GM19468 (cell line): Measurements from ENCODE around the gene FOXN3.
A peak's percentile ranks its signal among the peaks of the same experiment; 100 is the strongest.
"Not testable (repeated sequence)": the region's sequence is repeated elsewhere in the genome, so short reads cannot be mapped to it uniquely, and the experiment has no call there.

Experiments used
- ATAC-seq: cut with Tn5 transposase; IDR thresholded peaks from one replicate; pipeline ENCODE4 v1.9.1; 2021; ENCODE audit warnings: mild to moderate bottlenecking, moderate library complexity, moderate number of reproducible peaks; ENCODE audit not compliant: unreplicated experiment; ENCODE audit errors: extremely low read depth

Gene FOXN3

DNA sequence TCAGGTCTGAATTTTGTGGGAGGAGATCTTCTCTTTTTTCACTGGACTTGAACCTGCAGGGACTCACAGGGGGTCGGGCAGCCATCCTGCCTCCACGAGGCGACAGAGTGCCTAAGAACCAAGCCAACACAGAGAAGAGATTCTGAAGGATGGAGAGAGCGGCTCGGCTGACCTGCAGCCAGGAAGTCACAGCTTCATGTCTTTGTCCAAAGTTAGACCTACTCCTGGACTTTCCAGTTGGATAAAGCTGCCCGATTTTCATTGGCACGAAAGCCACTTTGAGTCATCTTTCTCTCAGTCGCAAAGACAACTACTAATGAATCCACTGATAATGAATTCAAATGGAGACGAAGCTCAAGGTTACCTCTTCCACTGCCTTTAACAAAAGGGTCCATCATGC is 106.8 kb downstream of the FOXN3 start:
- no peak for ATAC-seq

DNA sequence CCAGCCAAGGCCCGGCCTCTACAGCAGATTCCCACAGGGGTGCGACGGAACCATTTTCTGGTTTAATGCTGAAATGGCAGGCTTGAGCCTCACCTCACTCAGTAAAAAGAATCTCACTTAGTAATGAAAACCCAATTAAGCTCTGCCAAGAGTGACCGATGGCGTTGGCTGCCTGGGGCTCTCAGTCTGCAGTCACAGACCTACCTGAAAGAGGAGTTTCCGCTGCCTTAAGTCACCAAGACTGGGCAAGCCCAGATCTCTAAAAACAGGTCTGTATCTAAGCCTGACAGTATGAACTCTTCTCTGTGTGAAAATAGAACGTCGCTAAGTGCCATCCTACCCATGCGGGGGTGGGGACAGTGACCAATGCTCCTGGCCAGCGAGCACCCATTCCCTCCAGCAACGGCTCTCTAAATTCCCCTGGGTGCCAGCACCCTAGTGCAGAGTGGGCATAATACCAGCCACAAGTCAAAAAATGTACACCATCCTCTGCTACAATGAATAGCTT is 107.3 kb downstream of the FOXN3 start:
- no peak for ATAC-seq

- ATAC-seq = no peak
Observed at GRCh38 chr14:89308232-89308959, 108.6 kb downstream of the FOXN3 start.

DNA sequence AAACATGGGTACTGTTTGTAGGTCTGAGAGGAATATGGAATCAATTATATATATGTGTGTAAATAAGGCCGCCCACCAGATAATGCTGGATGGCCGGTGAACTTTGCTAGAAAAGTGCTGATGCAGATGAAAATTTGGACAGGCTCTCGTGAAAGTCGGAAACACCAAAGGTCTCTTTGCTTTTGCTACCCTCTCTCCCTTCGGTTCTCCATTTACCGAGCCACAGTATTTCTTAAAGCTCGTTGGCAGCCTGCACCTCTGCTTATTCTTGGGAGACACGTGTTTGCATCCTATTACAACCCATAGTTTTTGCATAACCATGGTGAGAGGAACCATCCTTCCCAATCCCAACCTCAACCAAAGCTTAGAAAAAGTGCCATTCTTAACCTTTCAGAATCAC is 109.6 kb downstream of the FOXN3 start:
- ATAC-seq = no peak

GRCh38 chr14:89304972-89305703 is 111.9 kb downstream of the FOXN3 start:
- no peak for ATAC-seq

GRCh38 chr14:89304561-89304960 is 112.5 kb downstream of the FOXN3 start:
- no peak for ATAC-seq

- peak; percentile 58 for ATAC-seq
Observed at GRCh38 chr14:89303456-89304435, 113.3 kb downstream of the FOXN3 start.

GRCh38 chr14:89302396-89302950 is 114.6 kb downstream of the FOXN3 start:
- ATAC-seq = no peak

GRCh38 chr14:89299587-89299986 is 117.4 kb downstream of the FOXN3 start:
- no peak for ATAC-seq

DNA sequence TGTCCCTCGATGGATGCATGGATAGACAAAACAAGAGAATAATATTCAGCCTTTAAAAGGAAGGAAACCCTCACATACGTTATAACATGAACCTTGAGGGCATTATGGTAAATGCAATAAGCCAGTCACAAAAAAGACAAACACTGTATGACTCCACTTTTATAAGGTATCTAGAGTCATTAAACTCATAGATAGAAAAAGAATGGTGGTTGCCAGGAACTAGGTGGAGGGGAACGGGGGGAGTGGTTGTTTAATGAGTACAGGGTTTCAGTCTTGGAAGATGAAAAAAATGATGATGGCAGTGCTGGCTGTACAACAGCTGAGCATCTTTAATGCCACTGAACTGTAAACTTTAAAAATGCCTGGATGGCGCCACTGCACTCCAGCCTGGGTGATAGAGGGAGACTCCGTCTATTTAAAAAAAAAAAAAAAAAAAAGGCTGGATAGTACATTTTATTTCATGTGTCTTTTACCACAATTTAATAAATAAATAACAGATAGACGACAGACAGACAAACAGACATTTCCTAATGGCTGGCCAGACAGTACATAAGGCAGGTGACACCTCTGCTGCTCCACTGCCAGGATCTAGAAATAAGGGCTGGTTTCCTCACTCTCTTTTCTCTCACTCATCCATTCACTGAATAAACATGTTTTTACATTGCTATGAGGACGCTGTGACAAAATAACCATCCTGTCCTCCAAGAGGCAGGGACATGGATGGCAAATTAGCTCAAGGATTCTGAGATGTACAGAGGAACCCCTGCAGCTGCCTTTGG is 118.8 kb downstream of the FOXN3 start:
- ATAC-seq = no peak

DNA sequence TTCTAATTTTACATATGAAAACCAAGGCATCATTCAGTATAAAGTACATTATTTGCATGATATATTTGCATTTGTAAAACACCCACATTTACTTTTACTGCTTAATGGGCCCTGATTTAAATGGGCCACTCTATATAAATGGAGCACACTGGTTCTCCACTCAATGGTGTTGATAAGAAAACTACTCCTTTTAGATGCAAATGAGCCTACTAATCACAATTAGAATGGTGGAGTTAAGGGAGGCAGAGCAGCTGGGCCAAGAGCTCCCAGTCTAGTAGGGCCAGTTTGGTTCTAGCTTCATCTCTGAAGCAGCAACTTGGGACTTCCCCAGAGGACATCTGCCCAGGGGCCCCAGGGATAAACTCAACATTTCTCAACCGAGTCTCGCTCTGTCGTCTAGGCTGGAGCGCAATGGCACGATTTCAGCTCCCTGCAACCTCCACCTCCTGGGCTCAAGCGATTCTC is 120.7 kb downstream of the FOXN3 start:
- ATAC-seq = no peak

DNA sequence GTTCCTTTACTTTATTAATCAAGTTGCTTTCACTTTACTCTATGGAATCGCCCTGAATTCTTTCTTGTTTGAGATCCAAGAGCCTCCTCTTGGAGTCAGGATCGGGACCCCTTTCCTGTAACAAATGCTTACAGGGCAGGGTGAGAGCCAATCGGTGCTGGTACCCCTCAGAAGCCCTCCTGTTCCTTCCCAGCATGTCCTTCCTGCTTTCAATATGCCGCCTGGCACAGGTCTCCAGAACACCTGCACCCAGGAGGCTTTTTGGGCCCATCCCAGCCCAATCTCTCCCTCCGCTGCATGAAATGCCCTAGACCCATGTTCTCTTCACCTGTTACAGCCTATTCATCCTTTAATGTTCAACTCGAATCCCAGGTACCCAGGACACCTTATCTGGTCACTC is 122.2 kb downstream of the FOXN3 start:
- ATAC-seq = no peak

DNA sequence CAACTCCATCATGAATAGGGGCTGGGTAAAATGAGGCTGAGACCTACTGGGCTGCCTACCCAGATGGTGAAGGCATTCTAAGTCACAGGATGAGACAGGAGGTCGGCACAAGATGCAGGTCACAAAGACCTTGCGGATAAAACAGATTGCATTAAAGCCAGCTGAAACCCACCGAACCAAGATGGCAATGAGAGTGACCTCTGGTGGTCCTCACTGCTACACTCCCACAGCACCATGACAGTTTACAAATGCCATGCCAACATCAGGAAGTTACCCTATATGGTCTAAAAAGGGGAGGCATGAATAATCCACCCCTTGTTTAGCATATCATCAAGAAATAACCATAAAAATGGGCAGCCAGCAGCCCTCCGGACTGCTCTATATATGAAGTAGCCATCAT is 122.6 kb downstream of the FOXN3 start:
- not testable (repeated sequence) for ATAC-seq

GRCh38 chr14:89294060-89294459 is 123.0 kb downstream of the FOXN3 start:
- ATAC-seq = no peak

DNA sequence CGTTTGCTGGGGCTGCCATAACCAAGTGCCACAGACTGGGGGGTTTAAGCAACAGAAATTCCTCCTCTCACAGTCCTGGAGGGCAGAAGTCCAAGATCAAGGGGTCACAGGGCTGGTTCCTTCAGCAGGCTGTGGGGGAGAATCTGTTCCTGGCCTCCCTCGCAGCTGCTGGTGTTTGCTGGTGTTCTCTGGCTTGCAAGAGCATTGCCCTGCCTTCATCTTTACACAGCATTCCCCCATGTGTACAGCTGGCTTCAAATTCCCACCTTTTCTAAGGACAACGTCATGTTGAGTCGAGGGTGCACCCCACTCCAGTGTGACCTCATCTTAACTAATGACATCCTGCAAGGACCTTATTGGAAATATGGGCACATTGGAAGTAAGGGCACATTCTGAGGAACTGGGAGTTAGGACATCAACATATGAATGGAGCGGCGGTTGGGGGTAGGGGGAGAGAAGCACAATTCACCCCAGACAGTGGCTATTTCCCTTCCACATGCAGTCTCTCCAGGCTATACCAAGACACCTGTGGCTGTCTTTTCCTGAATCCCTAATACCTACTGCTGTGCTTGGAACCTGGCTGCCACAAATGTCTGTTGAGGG is 123.6 kb downstream of the FOXN3 start:
- ATAC-seq = no peak

- ATAC-seq = no peak
Observed at GRCh38 chr14:89292579-89293313, 124.3 kb downstream of the FOXN3 start.

GRCh38 chr14:89291351-89291940 is 125.6 kb downstream of the FOXN3 start:
- no peak for ATAC-seq

DNA sequence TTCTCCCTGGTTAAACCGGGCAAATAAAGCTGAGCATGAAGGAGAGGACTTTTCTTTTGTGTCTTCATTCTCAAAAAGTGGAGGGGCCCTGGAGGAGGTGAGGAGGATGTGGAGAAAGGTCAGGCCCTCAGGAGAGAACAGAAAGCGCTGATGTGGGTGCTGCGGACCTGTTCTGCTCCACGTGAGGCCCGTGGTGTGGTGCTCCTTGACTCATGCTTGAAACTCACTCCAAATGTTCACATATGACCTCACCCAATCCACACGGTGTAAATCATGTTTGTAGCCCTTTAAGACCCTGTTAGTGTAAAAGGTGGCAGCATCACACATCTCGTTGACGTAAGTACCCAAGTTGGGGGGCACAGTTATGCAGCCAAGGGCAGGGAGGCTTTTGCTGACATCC is 126.2 kb downstream of the FOXN3 start:
- ATAC-seq = no peak
